Subcutaneous adipose tissue (tissue), 4 donors: ENCODE results near the gene NFE2L2. TPM values are rescaled to one million over a fixed set of nuclear protein-coding genes. Genes with fewer than 3 reads are reported as not detected.

Experiments
- CTCF ChIP-seq: fragments of 450-650 bp; IDR thresholded peaks from one replicate; pipeline ENCODE4 v1.5.1; 2016; ENCODE audit warnings: low read depth, mild to moderate bottlenecking, control low read depth, antibody characterized with exemption, moderate library complexity
- total RNA-seq, 4 donors: library from RNA; depleted of rRNA; stranded (reverse); fragments of >200 nt; gene quantifications; one replicate each; pipeline ENCODE4 v1.1.0, GENCODE V29; 2016

Gene NFE2L2
- total RNA-seq, 4 donors from 2014 or later: 65.9 to 156 (median 90.5) TPM

DNA sequence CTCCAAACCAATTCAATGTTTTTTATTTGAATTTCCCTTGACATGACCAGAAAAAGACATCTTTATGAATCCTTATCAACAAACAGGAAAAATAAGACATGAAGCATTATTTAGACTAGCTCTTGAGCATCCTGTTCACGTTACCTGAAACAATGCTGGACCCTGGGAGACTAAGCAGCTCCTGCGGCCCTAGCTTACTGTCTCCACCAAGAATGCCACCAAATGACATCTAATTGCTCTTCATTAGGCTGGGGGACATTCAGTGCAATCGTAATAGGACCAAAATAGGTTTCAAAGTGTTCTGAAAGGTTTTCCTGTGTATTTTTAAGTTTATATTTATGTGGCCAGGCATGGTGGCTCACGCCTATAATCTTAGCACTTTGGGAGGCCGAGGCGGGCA is 25.5 kb downstream of the NFE2L2 start:
- no peak for TF ChIP-seq CTCF

GRCh38 chr2:177237932-177238331 is 26.6 kb downstream of the NFE2L2 start:
- TF ChIP-seq CTCF: no peak

GRCh38 chr2:177235855-177236437 is 28.6 kb downstream of the NFE2L2 start:
- TF ChIP-seq CTCF: no peak

DNA sequence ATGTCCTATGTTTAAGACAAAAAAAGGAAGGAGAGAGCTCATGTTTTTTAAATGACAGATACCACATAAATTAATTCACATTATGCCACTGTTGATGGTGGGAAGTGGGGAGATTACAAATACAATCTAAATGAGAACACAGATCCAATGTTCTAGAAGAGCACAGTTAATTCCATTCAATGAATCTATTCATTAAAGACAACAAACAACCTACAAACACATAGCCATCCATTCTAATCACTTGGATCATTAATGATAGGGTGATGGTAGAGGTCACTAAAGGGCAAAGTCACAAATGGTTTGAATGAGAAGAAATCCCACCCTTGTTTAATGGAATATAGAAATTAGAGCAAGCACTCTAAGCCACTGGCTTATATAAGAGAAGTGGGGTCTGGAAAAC is 30.3 kb downstream of the NFE2L2 start:
- TF ChIP-seq CTCF: no peak

DNA sequence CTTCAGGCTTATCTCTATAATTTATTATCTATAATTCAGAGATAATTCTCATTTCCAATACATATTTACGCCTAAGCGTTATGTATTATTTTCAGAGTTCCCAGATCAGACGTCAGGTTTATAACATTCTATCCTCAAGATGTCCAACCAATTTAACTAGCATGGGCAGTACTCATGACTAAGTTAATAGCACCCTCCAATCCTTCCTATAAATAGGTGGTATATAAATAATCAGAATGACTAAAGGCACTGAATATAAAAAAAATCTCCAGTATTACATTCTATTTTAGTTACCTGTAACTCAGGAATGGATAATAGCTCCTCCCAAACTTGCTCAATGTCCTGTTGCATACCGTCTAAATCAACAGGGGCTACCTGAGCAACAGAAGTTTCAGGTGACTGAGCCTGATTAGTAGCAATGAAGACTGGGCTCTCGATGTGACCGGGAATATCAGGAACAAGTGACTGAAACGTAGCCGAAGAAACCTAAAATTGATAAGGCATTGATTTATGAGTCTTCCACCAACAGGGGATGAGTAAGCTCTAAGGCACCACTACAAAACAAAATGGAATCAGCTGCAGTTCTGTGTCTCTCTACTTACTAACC is 32.3 kb downstream of the NFE2L2 start:
- TF ChIP-seq CTCF: no peak

GRCh38 chr2:177231270-177231669 is 33.3 kb downstream of the NFE2L2 start:
- no peak for TF ChIP-seq CTCF

GRCh38 chr2:177229442-177230242 is 34.9 kb downstream of the NFE2L2 start:
- no peak for TF ChIP-seq CTCF
